Measurements from ENCODE around the gene SIX2.

DNA sequence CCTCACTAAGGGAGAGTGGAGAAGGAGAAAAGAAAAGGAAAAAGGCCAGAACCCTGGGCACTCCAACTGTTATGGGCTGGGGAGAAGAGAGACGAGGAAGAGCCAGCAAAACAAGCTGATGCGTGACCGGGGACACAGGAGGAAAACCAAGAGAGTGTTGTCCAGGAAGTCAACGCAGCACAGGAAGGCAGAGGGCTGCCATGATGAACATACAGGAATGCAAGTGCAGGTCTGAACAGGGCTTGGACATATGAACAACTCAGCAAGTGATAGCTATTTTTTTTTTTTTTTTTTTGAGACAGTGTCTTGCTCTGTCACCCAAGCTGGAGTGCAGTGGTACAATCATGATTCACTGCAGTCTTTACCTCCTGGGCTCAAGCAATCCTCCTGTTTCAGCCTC lies 39.3 kb downstream of the SIX2 start:
- TF ChIP-seq, protein P1, sequence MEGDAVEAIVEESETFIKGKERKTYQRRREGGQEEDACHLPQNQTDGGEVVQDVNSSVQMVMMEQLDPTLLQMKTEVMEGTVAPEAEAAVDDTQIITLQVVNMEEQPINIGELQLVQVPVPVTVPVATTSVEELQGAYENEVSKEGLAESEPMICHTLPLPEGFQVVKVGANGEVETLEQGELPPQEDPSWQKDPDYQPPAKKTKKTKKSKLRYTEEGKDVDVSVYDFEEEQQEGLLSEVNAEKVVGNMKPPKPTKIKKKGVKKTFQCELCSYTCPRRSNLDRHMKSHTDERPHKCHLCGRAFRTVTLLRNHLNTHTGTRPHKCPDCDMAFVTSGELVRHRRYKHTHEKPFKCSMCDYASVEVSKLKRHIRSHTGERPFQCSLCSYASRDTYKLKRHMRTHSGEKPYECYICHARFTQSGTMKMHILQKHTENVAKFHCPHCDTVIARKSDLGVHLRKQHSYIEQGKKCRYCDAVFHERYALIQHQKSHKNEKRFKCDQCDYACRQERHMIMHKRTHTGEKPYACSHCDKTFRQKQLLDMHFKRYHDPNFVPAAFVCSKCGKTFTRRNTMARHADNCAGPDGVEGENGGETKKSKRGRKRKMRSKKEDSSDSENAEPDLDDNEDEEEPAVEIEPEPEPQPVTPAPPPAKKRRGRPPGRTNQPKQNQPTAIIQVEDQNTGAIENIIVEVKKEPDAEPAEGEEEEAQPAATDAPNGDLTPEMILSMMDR (conservative IDR thresholded peaks at IDR 0.05; ENCODE audit: low read length), result no peak
- no peak for TF ChIP-seq EZH2phosphoT487 (IDR thresholded peaks at IDR 0.05; ENCODE audit: borderline replicate concordance)
